Measurements from ENCODE around the gene SLC10A7.

- TF ChIP-seq CTCF (IDR thresholded peaks at IDR 0.05) (no peak), EZH2 (IDR thresholded peaks at IDR 0.05; ENCODE audit: borderline replicate concordance, insufficient read depth, low read depth, low read length, poor library complexity, severe bottlenecking) (no peak)
Measured at GRCh38 chr4:146417822-146418221, 103.9 kb downstream of the SLC10A7 start.

Measured in B cell (primary cell).